ENCODE measurements around the gene SFMBT2.

DNA sequence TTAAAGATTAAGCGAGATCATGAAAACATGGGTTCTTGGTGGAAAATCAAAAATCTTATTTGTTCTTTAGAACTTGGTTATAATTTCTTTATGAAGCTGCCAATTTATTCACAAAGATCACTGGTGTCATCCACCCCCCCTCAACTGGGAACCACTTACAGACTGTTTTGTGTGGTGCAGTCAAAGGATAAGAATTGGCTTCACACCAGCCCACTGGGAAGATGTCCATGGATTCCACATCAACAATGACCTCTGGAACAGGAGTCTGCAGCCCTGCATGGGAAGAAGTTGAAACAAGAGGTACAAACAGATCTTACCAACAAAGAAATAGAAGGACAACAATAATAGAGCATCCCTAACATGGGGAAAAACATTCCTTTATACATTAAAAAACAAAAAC, 205.2 kb downstream of the SFMBT2 start:
- TF ChIP-seq, protein P1, sequence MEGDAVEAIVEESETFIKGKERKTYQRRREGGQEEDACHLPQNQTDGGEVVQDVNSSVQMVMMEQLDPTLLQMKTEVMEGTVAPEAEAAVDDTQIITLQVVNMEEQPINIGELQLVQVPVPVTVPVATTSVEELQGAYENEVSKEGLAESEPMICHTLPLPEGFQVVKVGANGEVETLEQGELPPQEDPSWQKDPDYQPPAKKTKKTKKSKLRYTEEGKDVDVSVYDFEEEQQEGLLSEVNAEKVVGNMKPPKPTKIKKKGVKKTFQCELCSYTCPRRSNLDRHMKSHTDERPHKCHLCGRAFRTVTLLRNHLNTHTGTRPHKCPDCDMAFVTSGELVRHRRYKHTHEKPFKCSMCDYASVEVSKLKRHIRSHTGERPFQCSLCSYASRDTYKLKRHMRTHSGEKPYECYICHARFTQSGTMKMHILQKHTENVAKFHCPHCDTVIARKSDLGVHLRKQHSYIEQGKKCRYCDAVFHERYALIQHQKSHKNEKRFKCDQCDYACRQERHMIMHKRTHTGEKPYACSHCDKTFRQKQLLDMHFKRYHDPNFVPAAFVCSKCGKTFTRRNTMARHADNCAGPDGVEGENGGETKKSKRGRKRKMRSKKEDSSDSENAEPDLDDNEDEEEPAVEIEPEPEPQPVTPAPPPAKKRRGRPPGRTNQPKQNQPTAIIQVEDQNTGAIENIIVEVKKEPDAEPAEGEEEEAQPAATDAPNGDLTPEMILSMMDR (IDR thresholded peaks at IDR 0.05): no peak
- TF ChIP-seq ZC3H11A (IDR thresholded peaks at IDR 0.05) (no peak), JUN (IDR thresholded peaks at IDR 0.05) (no peak), RFX5 (IDR thresholded peaks at IDR 0.05) (no peak), SMC3 (IDR thresholded peaks at IDR 0.05) (no peak), RAD21 (conservative IDR thresholded peaks at IDR 0.05 in 1 of 2, IDR thresholded peaks at IDR 0.05 in 1 of 2) (no peak), MYC (IDR thresholded peaks at IDR 0.05; ENCODE audit: borderline replicate concordance, low read length) (no peak)
- TF ChIP-seq, protein P2, sequence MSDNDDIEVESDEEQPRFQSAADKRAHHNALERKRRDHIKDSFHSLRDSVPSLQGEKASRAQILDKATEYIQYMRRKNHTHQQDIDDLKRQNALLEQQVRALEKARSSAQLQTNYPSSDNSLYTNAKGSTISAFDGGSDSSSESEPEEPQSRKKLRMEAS (IDR thresholded peaks at IDR 0.05): no peak
